Thyroid gland (tissue), 4 donors: ENCODE measurements around the gene LRRC36. TPM values are rescaled to one million over a fixed set of nuclear protein-coding genes. Genes with fewer than 3 reads are reported as not detected.

ENCODE experiments used
- DNase-seq, 2 donors: peaks; one replicate each; pipeline ENCODE4 v3.0.0-alpha.2; 2019
- H3K27ac ChIP-seq, 3 donors: fragments of 200-600 bp; sonication (generic); 1 replicate in 2 of 3; 2 replicates in 1 of 3; pipeline ENCODE4 v1.5.1; 2016 to 2019; ENCODE audit warnings: mild to moderate bottlenecking in 1 of 3, moderate library complexity in 1 of 3
- H3K27me3 ChIP-seq: fragments of 200-600 bp; sonication (generic); one replicate; pipeline ENCODE4 v1.5.1; 2019
- H3K36me3 ChIP-seq, 2 donors: fragments of 200-600 bp; sonication (generic); one replicate each; pipeline ENCODE4 v1.5.1; 2016 to 2019
- H3K4me1 ChIP-seq, 2 donors: fragments of 200-600 bp; sonication (generic); one replicate each; pipeline ENCODE4 v1.5.1; 2017 to 2019
- H3K4me3 ChIP-seq, 3 donors: fragments of 200-600 bp; sonication (generic); replicated peaks in 1 of 3; 1 replicate in 2 of 3; 2 replicates in 1 of 3; pipeline ENCODE4 v1.5.1; 2016; ENCODE audit warnings: mild to moderate bottlenecking in 1 of 3
- H3K9me3 ChIP-seq: fragments of 200-600 bp; sonication (generic); one replicate; pipeline ENCODE4 v1.5.1; 2017
- CTCF ChIP-seq, 6 experiments: fragments of 200-600 bp in 3 of 6; fragments of 450-650 bp in 3 of 6; sonication (generic) in 3 of 6; IDR thresholded peaks; one replicate each; pipeline ENCODE4 v1.5.1; 2016 to 2019; ENCODE audit warnings: antibody characterized with exemption in 6 of 6, mild to moderate bottlenecking in 2 of 6, inconsistent platforms in 1 of 6, moderate library complexity in 1 of 6
- POLR2A ChIP-seq, 2 donors: fragments of 450-650 bp; IDR thresholded peaks; one replicate each; pipeline ENCODE4 v1.6.1; 2017; ENCODE audit warnings: antibody characterized with exemption in 2 of 2, mild to moderate bottlenecking in 2 of 2, moderate library complexity in 1 of 2
- WGBS, 2 donors: methylation state at CpG; one replicate each; pipeline ENCODE4 v1.1.5; 2017; 5-methylcytosine and 5-hydroxymethylcytosine counted together
- intact Hi-C: fragments of 100-400 bp; cut with DNase I; formaldehyde crosslinking; loops from one replicate; pipeline ENCODE4 v1.15.1; 2023
- total RNA-seq, 4 donors: library from RNA; depleted of rRNA; stranded (reverse); fragments of >200 nt; gene quantifications; one replicate each; pipeline ENCODE4 v1.2.3, GENCODE V29; 2016

The LRRC36 gene
- total RNA-seq = under 1 TPM in 1 of 4 donors, not detected in 3; 0.22 TPM

GRCh38 chr16:67326472-67327309, at the start of gene LRRC36, which contains the start of gene KCTD19:
Gene LRRC36, plus strand, starts transcription at chr16:67326815. Its CDS starts 48 bp downstream, at chr16:67326863.
Gene KCTD19, minus strand, starts transcription at chr16:67326741. Its CDS starts 34 bp downstream, at chr16:67326707.
- H3K36me3 ChIP-seq = no peaks in the 10 kb centered on the region
- H3K27ac ChIP-seq = no peak within 1 kb of the TSS
- TF ChIP-seq POLR2A (IDR thresholded peaks at IDR 0.05) = no peak
- TF ChIP-seq CTCF (IDR thresholded peaks at IDR 0.05) = peak in 4 of 6 experiments; percentile 17 to 62 (median 44)
- H3K27me3 ChIP-seq = no peaks in the 10 kb centered on the region
- H3K4me1 ChIP-seq = peaks cover 0 to 12% of the 10 kb centered on the region in 2 donors
- intact Hi-C loops = no loop called here
- WGBS, 2 donors = 8 to 11% methylated on average over 34 to 39 of the region's 61 CpGs
- H3K9me3 ChIP-seq = no peaks in the 10 kb centered on the region
- peak within 1 kb of the TSS; percentile 33 to 44 (median 41) for H3K4me3 ChIP-seq
- DNase-seq = peak; percentile 66 to 70

GRCh38 chr16:67277294-67277998, 49.2 kb upstream of the LRRC36 start:
- intact Hi-C loops = no loop called here
- Histone ChIP-seq H3K27ac (peak overlapping the region in 1 of 3 donors; percentile 33), H3K4me1 (peaks cover 6 to 22% of the 10 kb centered on the region in 2 donors), H3K27me3 (no peaks in the 10 kb centered on the region), H3K9me3 (no peaks in the 10 kb centered on the region), H3K4me3 (no peak overlapping the region), H3K36me3 (no peaks in the 10 kb centered on the region)
- WGBS, 2 donors = 81 to 89% methylated on average over 4 of the region's 4 CpGs
- DNase-seq = no peak
- TF ChIP-seq CTCF (IDR thresholded peaks at IDR 0.05) (no peak), POLR2A (IDR thresholded peaks at IDR 0.05) (no peak)

GRCh38 chr16:67277999-67278772, 48.4 kb upstream of the LRRC36 start:
- 64 to 81% methylated on average over 10 to 11 of the region's 13 CpGs for WGBS, 2 donors

GRCh38 chr16:67278773-67279295, 47.8 kb upstream of the LRRC36 start:
- WGBS, 2 donors = 8 to 13% methylated on average over 2 to 8 of the region's 42 CpGs
- intact Hi-C loops = no loop called here
- DNase-seq = peak; percentile 11 to 23

More at GRCh38 chr16:67277999-67278772, 48.4 kb upstream of the LRRC36 start:
- Histone ChIP-seq H3K27ac (peak overlapping the region in 2 of 3 donors; percentile 33 to 45), H3K36me3 (no peaks in the 10 kb centered on the region), H3K9me3 (no peaks in the 10 kb centered on the region), H3K4me1 (peaks cover 6 to 22% of the 10 kb centered on the region in 2 donors), H3K4me3 (peak overlapping the region in 1 of 3 donors; percentile 57), H3K27me3 (no peaks in the 10 kb centered on the region)
- intact Hi-C loops = no loop called here
- no peak for DNase-seq
- TF ChIP-seq POLR2A (IDR thresholded peaks at IDR 0.05) = no peak
- no peak for TF ChIP-seq CTCF (IDR thresholded peaks at IDR 0.05)

More at GRCh38 chr16:67278773-67279295, 47.8 kb upstream of the LRRC36 start:
- H3K36me3 ChIP-seq = no peaks in the 10 kb centered on the region
- peaks cover 6 to 22% of the 10 kb centered on the region in 2 donors for H3K4me1 ChIP-seq
- H3K27me3 ChIP-seq = no peaks in the 10 kb centered on the region
- no peaks in the 10 kb centered on the region for H3K9me3 ChIP-seq
- H3K4me3 ChIP-seq = peak overlapping the region in 2 of 3 donors; percentile 42 to 57
- H3K27ac ChIP-seq = peak overlapping the region in 2 of 3 donors; percentile 7 to 45
- TF ChIP-seq POLR2A (IDR thresholded peaks at IDR 0.05) = no peak
